Hepatocyte (in vitro differentiated cells): ENCODE results near the gene CALR. TPM values are rescaled to one million over a fixed set of nuclear protein-coding genes. Genes with fewer than 3 reads are reported as not detected.

Experiments used
- DNase-seq: peaks from one replicate; pipeline ENCODE4 v3.0.0-alpha.2; 2016; ENCODE audit warnings: low spot score
- H2AFZ ChIP-seq: fragments of 200-600 bp; sonication (generic); 2 replicates; pipeline ENCODE4 v1.6.0; 2016; ENCODE audit warnings: antibody characterized with exemption, mild to moderate bottlenecking
- H3K27ac ChIP-seq: fragments of 200-600 bp; sonication (generic); 2 replicates; pipeline ENCODE4 v1.5.1; 2016; ENCODE audit warnings: mild to moderate bottlenecking
- H3K27me3 ChIP-seq: fragments of 200-600 bp; sonication (generic); 2 replicates; pipeline ENCODE4 v1.6.1; 2016
- H3K36me3 ChIP-seq: fragments of 200-600 bp; sonication (generic); replicated peaks from 2 replicates; pipeline ENCODE4 v1.5.1; 2016; ENCODE audit warnings: low read depth; ENCODE audit not compliant: insufficient read depth
- H3K4me1 ChIP-seq: fragments of 200-600 bp; sonication (generic); 2 replicates; pipeline ENCODE4 v1.5.1; 2016; ENCODE audit warnings: mild to moderate bottlenecking, moderate library complexity; ENCODE audit not compliant: insufficient read depth
- H3K4me2 ChIP-seq: fragments of 200-600 bp; sonication (generic); 2 replicates; pipeline ENCODE4 v1.6.0; 2016
- H3K4me3 ChIP-seq: fragments of 200-600 bp; sonication (generic); 2 replicates; pipeline ENCODE4 v1.5.1; 2016; ENCODE audit warnings: mild to moderate bottlenecking
- H3K79me2 ChIP-seq: fragments of 200-600 bp; sonication (generic); 2 replicates; pipeline ENCODE4 v1.6.0; 2017; ENCODE audit warnings: mild to moderate bottlenecking
- H3K9me2 ChIP-seq: fragments of 200-600 bp; sonication (generic); replicated peaks from 2 replicates; pipeline ENCODE4 v1.6.0; 2017; ENCODE audit warnings: mild to moderate bottlenecking; ENCODE audit not compliant: insufficient read depth
- H3K9me3 ChIP-seq: fragments of 200-600 bp; sonication (generic); 2 replicates; pipeline ENCODE4 v1.5.1; 2016; ENCODE audit warnings: low read depth, mild to moderate bottlenecking
- H4K20me1 ChIP-seq: fragments of 200-600 bp; sonication (generic); 2 replicates; pipeline ENCODE4 v1.6.0; 2016; ENCODE audit warnings: mild to moderate bottlenecking; ENCODE audit not compliant: insufficient read depth, poor library complexity, severe bottlenecking
- CTCF ChIP-seq: fragments of 200-600 bp; sonication (generic); IDR thresholded peaks from 2 replicates; pipeline ENCODE4 v1.5.1; 2016; ENCODE audit warnings: antibody characterized with exemption, mild to moderate bottlenecking; ENCODE audit not compliant: poor library complexity
- EZH2 ChIP-seq: fragments of 200-600 bp; sonication (generic); IDR thresholded peaks from 2 replicates; pipeline ENCODE4 v1.6.1; 2016; ENCODE audit warnings: antibody characterized with exemption, mild to moderate bottlenecking, borderline replicate concordance
- EZH2phosphoT487 ChIP-seq: fragments of 200-600 bp; sonication (generic); IDR thresholded peaks from one replicate; pipeline ENCODE4 v1.6.1; 2018; ENCODE audit warnings: antibody characterized with exemption, mild to moderate bottlenecking, low read depth, moderate library complexity; ENCODE audit not compliant: unreplicated experiment, severe bottlenecking
- WGBS: methylation state at CpG from one replicate; pipeline ENCODE4 v1.1.6; 2016; ENCODE audit warnings: low lambda C conversion rate; ENCODE audit errors: missing lambda C conversion rate; 5-methylcytosine and 5-hydroxymethylcytosine counted together
- polyA plus RNA-seq: library from polyadenylated mRNA; unstranded; fragments of >200 nt; fragmentation: Nextera tagmentation; extraction: Ambion mirVana; gene quantifications from 2 replicates; pipeline ENCODE4 v1.2.1, GENCODE V29; 2016
- total RNA-seq: library from RNA; depleted of rRNA; stranded (reverse); fragments of >200 nt; gene quantifications from 2 replicates; pipeline ENCODE4 v1.2.3, GENCODE V29; 2014

The CALR gene
- total and polyA plus RNA-seq, 2 experiments from 2014 or later, result 915 to 1,414 TPM

GRCh38 chr19:12922959-12923358, 15.4 kb upstream of the CALR start:
- H3K4me3 ChIP-seq, result no peak overlapping the region
- no peaks in the 10 kb centered on the region for H3K9me3 ChIP-seq
- H2AFZ ChIP-seq, result no peak overlapping the region
- H3K27ac ChIP-seq, result no peak overlapping the region
- H3K4me1 ChIP-seq, result no peaks in the 10 kb centered on the region
- no peaks in the 10 kb centered on the region for H3K27me3 ChIP-seq
- H3K79me2 ChIP-seq, result no peaks in the 10 kb centered on the region
- H3K9me2 ChIP-seq, result no peaks in the 10 kb centered on the region
- no peak for DNase-seq
- H3K36me3 ChIP-seq, result no peaks in the 10 kb centered on the region
- no peak for TF ChIP-seq EZH2
- no peak for TF ChIP-seq EZH2phosphoT487
- H3K4me2 ChIP-seq, result no peak overlapping the region
- no peaks in the 10 kb centered on the region for H4K20me1 ChIP-seq
- 96% methylated on average over 4 of the region's 4 CpGs for WGBS

GRCh38 chr19:12924621-12925310, 13.6 kb upstream of the CALR start:
- Histone ChIP-seq H3K36me3 (no peaks in the 10 kb centered on the region), H3K27ac (no peak overlapping the region), H3K27me3 (no peaks in the 10 kb centered on the region), H3K9me2 (no peaks in the 10 kb centered on the region), H3K4me3 (no peak overlapping the region), H3K9me3 (no peaks in the 10 kb centered on the region), H3K4me2 (no peak overlapping the region), H3K4me1 (no peaks in the 10 kb centered on the region), H2AFZ (no peak overlapping the region), H3K79me2 (no peaks in the 10 kb centered on the region), H4K20me1 (no peaks in the 10 kb centered on the region)
- no peak for DNase-seq
- WGBS, result 99% methylated on average over 29 of the region's 29 CpGs
- TF ChIP-seq EZH2phosphoT487 (no peak), CTCF (no peak), EZH2 (no peak)

- Histone ChIP-seq H3K79me2 (peaks cover 27% of the 10 kb centered on the region), H3K4me2 (no peak overlapping the region), H3K36me3 (no peaks in the 10 kb centered on the region), H3K4me1 (no peaks in the 10 kb centered on the region), H3K9me2 (no peaks in the 10 kb centered on the region), H3K27me3 (no peaks in the 10 kb centered on the region), H2AFZ (no peak overlapping the region), H4K20me1 (peaks cover 3% of the 10 kb centered on the region), H3K4me3 (no peak overlapping the region), H3K27ac (no peak overlapping the region), H3K9me3 (no peaks in the 10 kb centered on the region)
- DNase-seq, result no peak
- WGBS, result 98% methylated on average over 19 of the region's 19 CpGs
- TF ChIP-seq CTCF (no peak), EZH2 (no peak), EZH2phosphoT487 (no peak)
These were observed 8.3 kb upstream of the CALR start for GRCh38 chr19:12930002-12930645.
